ENCODE measurements around the gene GDF9. TPM values are rescaled to one million over a fixed set of nuclear protein-coding genes. Genes with fewer than 3 reads are reported as not detected.

Gene GDF9
- total RNA-seq, 1 experiment from 2014 or later: 0.42 TPM

DNA sequence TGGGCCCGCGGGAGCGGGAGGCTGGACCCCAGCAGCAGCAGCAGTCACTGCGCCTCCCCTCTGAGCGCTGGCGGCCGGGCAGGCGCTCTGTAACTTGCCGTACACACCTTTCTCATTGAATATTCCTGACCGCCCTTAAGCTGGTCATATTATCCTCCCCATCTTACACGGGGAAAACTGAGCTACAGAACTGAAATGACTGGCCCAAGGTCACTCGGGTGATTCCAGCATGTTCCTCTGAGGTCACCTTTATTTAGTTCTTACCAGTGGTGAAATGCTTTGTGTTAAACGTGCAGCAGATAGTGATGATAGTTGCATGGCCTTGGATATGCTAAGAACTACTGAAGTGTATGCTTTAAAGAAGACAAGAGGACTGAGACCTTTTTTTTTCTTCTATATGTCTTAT is 780 bp upstream of the GDF9 start:
- ChIA-PET POLR2A (interaction anchor here (1.4 to 2.7 kb wide), 4 partner anchors 36 to 120 kb away, joined by 4 to 13 read pairs (median 6); partner anchors contain the start of genes AFF4 and CCNI2), CTCF (interaction anchor here (1.3 to 2.9 kb wide), 6 partner anchors 12 to 120 kb away, joined by 3 to 24 read pairs (median 8); partner anchors contain the start of gene CCNI2)
- Mint-ChIP-seq H3K36me3 (peaks cover 24% of the 10 kb centered on the region), H3K9me3 (no peaks in the 10 kb centered on the region), H3K27ac (peak overlapping the region; percentile 100), H3K4me1 (peaks cover 22% of the 10 kb centered on the region), H3K4me3 (peak overlapping the region; percentile 100), H3K27me3 (ENCODE audit: low read depth) (peaks cover 3% of the 10 kb centered on the region; the same call in 1 of the 2 replicates)
- DNase-seq (ENCODE audit: low spot score) (no peak), ATAC-seq (no peak)
- TF ChIP-seq ZNF219 (CRISPR knock-in tag; IDR thresholded peaks at IDR 0.05; ENCODE audit: borderline replicate concordance) (no peak), CREB1 (CRISPR knock-in tag; IDR thresholded peaks at IDR 0.05) (no peak), JAZF1 (CRISPR knock-in tag; IDR thresholded peaks at IDR 0.05) (no peak), ZNF416 (CRISPR knock-in tag; IDR thresholded peaks at IDR 0.05) (no peak), SP1 (CRISPR knock-in tag; conservative IDR thresholded peaks at IDR 0.05) (no peak), NFYB (CRISPR knock-in tag; conservative IDR thresholded peaks at IDR 0.05; ENCODE audit: low read depth) (no peak), SMAD4 (CRISPR knock-in tag; IDR thresholded peaks at IDR 0.05) (no peak), MYBL2 (CRISPR knock-in tag; IDR thresholded peaks at IDR 0.05) (no peak), GABPB1 (CRISPR knock-in tag; IDR thresholded peaks at IDR 0.05) (no peak), TCF7 (CRISPR knock-in tag; IDR thresholded peaks at IDR 0.05; ENCODE audit: low read depth) (no peak), PRRX2 (CRISPR knock-in tag; IDR thresholded peaks at IDR 0.05) (no peak)
- TF ChIP-seq, protein P1, sequence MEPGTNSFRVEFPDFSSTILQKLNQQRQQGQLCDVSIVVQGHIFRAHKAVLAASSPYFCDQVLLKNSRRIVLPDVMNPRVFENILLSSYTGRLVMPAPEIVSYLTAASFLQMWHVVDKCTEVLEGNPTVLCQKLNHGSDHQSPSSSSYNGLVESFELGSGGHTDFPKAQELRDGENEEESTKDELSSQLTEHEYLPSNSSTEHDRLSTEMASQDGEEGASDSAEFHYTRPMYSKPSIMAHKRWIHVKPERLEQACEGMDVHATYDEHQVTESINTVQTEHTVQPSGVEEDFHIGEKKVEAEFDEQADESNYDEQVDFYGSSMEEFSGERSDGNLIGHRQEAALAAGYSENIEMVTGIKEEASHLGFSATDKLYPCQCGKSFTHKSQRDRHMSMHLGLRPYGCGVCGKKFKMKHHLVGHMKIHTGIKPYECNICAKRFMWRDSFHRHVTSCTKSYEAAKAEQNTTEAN (CRISPR knock-in tag; IDR thresholded peaks at IDR 0.05): no peak
- TF ChIP-seq, protein P2, sequence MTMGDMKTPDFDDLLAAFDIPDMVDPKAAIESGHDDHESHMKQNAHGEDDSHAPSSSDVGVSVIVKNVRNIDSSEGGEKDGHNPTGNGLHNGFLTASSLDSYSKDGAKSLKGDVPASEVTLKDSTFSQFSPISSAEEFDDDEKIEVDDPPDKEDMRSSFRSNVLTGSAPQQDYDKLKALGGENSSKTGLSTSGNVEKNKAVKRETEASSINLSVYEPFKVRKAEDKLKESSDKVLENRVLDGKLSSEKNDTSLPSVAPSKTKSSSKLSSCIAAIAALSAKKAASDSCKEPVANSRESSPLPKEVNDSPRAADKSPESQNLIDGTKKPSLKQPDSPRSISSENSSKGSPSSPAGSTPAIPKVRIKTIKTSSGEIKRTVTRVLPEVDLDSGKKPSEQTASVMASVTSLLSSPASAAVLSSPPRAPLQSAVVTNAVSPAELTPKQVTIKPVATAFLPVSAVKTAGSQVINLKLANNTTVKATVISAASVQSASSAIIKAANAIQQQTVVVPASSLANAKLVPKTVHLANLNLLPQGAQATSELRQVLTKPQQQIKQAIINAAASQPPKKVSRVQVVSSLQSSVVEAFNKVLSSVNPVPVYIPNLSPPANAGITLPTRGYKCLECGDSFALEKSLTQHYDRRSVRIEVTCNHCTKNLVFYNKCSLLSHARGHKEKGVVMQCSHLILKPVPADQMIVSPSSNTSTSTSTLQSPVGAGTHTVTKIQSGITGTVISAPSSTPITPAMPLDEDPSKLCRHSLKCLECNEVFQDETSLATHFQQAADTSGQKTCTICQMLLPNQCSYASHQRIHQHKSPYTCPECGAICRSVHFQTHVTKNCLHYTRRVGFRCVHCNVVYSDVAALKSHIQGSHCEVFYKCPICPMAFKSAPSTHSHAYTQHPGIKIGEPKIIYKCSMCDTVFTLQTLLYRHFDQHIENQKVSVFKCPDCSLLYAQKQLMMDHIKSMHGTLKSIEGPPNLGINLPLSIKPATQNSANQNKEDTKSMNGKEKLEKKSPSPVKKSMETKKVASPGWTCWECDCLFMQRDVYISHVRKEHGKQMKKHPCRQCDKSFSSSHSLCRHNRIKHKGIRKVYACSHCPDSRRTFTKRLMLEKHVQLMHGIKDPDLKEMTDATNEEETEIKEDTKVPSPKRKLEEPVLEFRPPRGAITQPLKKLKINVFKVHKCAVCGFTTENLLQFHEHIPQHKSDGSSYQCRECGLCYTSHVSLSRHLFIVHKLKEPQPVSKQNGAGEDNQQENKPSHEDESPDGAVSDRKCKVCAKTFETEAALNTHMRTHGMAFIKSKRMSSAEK (CRISPR knock-in tag; IDR thresholded peaks at IDR 0.05; ENCODE audit: borderline replicate concordance): no peak
- TF ChIP-seq, protein P3, sequence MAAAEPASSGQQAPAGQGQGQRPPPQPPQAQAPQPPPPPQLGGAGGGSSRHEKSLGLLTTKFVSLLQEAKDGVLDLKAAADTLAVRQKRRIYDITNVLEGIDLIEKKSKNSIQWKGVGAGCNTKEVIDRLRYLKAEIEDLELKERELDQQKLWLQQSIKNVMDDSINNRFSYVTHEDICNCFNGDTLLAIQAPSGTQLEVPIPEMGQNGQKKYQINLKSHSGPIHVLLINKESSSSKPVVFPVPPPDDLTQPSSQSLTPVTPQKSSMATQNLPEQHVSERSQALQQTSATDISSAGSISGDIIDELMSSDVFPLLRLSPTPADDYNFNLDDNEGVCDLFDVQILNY (CRISPR knock-in tag; IDR thresholded peaks at IDR 0.05): no peak
- TF ChIP-seq, protein P4, sequence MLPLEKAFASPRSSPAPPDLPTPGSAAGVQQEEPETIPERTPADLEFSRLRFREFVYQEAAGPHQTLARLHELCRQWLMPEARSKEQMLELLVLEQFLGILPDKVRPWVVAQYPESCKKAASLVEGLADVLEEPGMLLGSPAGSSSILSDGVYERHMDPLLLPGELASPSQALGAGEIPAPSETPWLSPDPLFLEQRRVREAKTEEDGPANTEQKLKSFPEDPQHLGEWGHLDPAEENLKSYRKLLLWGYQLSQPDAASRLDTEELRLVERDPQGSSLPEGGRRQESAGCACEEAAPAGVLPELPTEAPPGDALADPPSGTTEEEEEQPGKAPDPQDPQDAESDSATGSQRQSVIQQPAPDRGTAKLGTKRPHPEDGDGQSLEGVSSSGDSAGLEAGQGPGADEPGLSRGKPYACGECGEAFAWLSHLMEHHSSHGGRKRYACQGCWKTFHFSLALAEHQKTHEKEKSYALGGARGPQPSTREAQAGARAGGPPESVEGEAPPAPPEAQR (CRISPR knock-in tag; IDR thresholded peaks at IDR 0.05): no peak

DNA sequence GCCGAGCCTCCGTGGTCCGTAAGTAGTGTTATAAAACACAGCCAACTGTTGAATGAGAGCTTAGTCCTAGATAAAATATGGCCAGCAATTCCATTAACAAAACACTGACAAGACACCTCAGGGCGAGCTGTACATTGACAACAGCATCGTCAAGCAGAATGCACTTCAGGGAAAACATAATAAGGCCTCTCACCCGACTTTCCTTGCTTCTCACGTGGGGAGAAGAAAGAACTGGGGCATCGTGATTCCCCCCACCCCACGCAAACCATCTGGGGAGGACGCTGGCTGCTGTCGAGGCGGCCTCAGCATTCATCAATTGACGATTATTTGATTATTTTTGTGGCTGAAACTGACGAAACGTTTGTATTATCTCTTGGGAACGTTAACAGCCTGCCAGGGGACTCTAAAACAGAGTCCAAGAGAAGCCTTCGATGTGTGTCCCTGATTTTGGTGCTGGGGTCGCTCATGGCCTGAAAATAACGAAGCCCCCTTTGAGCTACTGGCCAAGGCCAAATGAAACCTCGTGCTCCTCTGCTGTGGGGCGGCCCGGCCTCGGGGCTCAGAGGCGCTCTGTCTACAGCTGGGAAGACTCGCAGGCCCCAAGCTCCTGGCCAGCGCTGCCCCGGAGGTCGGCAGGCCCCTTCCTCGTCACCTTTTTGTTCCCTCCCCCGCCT is 464 bp downstream of the GDF9 start:
- peaks cover 22% of the 10 kb centered on the region for H3K4me1 Mint-ChIP-seq
- no peaks in the 10 kb centered on the region for H3K9me3 Mint-ChIP-seq
- ChIA-PET CTCF (interaction anchor here (0.7 to 2.9 kb wide), 17 partner anchors 11 to 339 kb away, joined by 3 to 24 read pairs (median 6); partner anchors contain the start of genes CCNI2 and SHROOM1), POLR2A (interaction anchor here (0.5 to 2.7 kb wide), 13 partner anchors 30 to 309 kb away, joined by 3 to 13 read pairs (median 5); partner anchors contain the start of genes AFF4, CCNI2, RAD50 and SOWAHA)
- TF ChIP-seq, protein P2 (CRISPR knock-in tag; IDR thresholded peaks at IDR 0.05; ENCODE audit: borderline replicate concordance): 0 out of 2 replicates have a peak, but pooled peaks have one; percentile 42
- TF ChIP-seq, protein P5, sequence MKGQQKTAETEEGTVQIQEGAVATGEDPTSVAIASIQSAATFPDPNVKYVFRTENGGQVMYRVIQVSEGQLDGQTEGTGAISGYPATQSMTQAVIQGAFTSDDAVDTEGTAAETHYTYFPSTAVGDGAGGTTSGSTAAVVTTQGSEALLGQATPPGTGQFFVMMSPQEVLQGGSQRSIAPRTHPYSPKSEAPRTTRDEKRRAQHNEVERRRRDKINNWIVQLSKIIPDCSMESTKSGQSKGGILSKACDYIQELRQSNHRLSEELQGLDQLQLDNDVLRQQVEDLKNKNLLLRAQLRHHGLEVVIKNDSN (CRISPR knock-in tag; IDR thresholded peaks at IDR 0.05): 0 out of 2 replicates have a peak, but pooled peaks have one; percentile 27
- TF ChIP-seq, protein P6, sequence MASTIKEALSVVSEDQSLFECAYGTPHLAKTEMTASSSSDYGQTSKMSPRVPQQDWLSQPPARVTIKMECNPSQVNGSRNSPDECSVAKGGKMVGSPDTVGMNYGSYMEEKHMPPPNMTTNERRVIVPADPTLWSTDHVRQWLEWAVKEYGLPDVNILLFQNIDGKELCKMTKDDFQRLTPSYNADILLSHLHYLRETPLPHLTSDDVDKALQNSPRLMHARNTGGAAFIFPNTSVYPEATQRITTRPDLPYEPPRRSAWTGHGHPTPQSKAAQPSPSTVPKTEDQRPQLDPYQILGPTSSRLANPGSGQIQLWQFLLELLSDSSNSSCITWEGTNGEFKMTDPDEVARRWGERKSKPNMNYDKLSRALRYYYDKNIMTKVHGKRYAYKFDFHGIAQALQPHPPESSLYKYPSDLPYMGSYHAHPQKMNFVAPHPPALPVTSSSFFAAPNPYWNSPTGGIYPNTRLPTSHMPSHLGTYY (CRISPR knock-in tag; IDR thresholded peaks at IDR 0.05): no peak
- H3K4me3 Mint-ChIP-seq: peak overlapping the region; percentile 100
- ATAC-seq (no peak), DNase-seq (ENCODE audit: low spot score) (no peak)
- peak overlapping the region; percentile 96 for H3K27ac Mint-ChIP-seq
- peaks cover 3% of the 10 kb centered on the region; the same call in 1 of the 2 replicates for H3K27me3 Mint-ChIP-seq (ENCODE audit: low read depth)
- H3K36me3 Mint-ChIP-seq: peaks cover 24% of the 10 kb centered on the region
